DOHH2 (cell line): ENCODE results near the gene AMH.

ENCODE experiments used
- EZH2phosphoT487 ChIP-seq: fragments of 200-600 bp; sonication (generic); IDR thresholded peaks from 2 replicates; pipeline ENCODE4 v1.6.1; 2017; ENCODE audit warnings: borderline replicate concordance, mild to moderate bottlenecking, antibody characterized with exemption, low read length, moderate library complexity, mixed read lengths
- TF ChIP-seq, protein P1 (sequence below): fragments of 200-600 bp; sonication (generic); IDR thresholded peaks from one replicate; pipeline ENCODE4 v1.5.1; 2014; ENCODE audit warnings: antibody characterized with exemption, mild to moderate bottlenecking, low read depth, low read length; ENCODE audit not compliant: poor library complexity, severe bottlenecking

DNA sequence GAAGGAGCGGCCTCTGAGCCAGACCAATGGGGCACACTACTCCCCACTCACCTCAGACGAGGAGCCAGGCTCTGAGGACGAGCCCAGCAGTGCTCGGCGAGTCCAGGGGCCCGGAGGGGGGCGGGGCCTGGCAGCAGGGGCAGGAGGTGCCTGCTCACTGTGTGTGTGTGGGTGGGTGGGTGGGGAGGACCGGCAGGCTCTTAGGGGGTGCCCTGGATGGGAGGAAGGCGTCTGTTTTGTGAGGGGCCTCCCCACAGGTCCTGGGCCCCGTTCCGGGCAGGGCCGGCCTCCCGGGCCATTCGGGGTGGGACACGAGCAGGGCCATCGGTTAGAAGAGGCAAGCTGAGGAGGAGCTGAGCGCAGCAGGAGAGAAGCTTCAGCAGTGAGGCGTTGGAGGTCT, 25.7 kb upstream of the AMH start:
- TF ChIP-seq, protein P1, sequence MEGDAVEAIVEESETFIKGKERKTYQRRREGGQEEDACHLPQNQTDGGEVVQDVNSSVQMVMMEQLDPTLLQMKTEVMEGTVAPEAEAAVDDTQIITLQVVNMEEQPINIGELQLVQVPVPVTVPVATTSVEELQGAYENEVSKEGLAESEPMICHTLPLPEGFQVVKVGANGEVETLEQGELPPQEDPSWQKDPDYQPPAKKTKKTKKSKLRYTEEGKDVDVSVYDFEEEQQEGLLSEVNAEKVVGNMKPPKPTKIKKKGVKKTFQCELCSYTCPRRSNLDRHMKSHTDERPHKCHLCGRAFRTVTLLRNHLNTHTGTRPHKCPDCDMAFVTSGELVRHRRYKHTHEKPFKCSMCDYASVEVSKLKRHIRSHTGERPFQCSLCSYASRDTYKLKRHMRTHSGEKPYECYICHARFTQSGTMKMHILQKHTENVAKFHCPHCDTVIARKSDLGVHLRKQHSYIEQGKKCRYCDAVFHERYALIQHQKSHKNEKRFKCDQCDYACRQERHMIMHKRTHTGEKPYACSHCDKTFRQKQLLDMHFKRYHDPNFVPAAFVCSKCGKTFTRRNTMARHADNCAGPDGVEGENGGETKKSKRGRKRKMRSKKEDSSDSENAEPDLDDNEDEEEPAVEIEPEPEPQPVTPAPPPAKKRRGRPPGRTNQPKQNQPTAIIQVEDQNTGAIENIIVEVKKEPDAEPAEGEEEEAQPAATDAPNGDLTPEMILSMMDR, result no peak
- TF ChIP-seq EZH2phosphoT487, result no peak
